HepG2 (cell line): ENCODE data around the gene SLC20A1.

ENCODE experiments used
- TF ChIP-seq, protein P1 (sequence below): sonication (generic); formaldehyde crosslinking; IDR thresholded peaks from 2 replicates; pipeline ENCODE4 v1.4.0; 2020; ENCODE audit warnings: missing genetic modification reagents
- TF ChIP-seq, protein P2 (sequence below): sonication (generic); formaldehyde crosslinking; IDR thresholded peaks from 2 replicates; pipeline ENCODE4 v1.4.0; 2020; ENCODE audit warnings: low read depth, mild to moderate bottlenecking, missing genetic modification reagents

DNA sequence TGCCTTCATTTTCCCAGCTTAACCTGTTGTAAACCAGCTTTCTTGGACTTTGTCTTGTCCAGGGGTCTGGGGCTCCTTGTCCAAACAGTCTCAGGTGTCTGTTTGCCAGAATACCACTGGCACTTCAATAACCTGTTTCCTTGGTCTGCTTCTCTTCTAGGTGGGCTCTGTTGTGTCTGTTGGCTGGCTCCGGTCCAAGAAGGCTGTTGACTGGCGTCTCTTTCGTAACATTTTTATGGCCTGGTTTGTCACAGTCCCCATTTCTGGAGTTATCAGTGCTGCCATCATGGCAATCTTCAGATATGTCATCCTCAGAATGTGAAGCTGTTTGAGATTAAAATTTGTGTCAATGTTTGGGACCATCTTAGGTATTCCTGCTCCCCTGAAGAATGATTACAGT, 17.0 kb downstream of the SLC20A1 start:
- TF ChIP-seq, protein P1, sequence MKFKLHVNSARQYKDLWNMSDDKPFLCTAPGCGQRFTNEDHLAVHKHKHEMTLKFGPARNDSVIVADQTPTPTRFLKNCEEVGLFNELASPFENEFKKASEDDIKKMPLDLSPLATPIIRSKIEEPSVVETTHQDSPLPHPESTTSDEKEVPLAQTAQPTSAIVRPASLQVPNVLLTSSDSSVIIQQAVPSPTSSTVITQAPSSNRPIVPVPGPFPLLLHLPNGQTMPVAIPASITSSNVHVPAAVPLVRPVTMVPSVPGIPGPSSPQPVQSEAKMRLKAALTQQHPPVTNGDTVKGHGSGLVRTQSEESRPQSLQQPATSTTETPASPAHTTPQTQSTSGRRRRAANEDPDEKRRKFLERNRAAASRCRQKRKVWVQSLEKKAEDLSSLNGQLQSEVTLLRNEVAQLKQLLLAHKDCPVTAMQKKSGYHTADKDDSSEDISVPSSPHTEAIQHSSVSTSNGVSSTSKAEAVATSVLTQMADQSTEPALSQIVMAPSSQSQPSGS (CRISPR knock-in tag) = no peak
- TF ChIP-seq, protein P2, sequence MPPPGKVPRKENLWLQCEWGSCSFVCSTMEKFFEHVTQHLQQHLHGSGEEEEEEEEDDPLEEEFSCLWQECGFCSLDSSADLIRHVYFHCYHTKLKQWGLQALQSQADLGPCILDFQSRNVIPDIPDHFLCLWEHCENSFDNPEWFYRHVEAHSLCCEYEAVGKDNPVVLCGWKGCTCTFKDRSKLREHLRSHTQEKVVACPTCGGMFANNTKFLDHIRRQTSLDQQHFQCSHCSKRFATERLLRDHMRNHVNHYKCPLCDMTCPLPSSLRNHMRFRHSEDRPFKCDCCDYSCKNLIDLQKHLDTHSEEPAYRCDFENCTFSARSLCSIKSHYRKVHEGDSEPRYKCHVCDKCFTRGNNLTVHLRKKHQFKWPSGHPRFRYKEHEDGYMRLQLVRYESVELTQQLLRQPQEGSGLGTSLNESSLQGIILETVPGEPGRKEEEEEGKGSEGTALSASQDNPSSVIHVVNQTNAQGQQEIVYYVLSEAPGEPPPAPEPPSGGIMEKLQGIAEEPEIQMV (CRISPR knock-in tag) = no peak
